Omental fat pad (tissue), 4 donors: Measurements from ENCODE around the gene EPB41L3. TPM values are rescaled to one million over a fixed set of nuclear protein-coding genes. Genes with fewer than 3 reads are reported as not detected.
A peak's percentile ranks its signal among the peaks of the same experiment; 100 is the strongest.

ENCODE experiments used
- ATAC-seq: fragments of 150-250 bp; one replicate; pipeline ENCODE4 v1.9.1; 2016; ENCODE audit warnings: mild to moderate bottlenecking, moderate library complexity; ENCODE audit not compliant: low FRiP score
- DNase-seq: peaks from one replicate; pipeline ENCODE4 v3.0.0-alpha.2; 2019; ENCODE audit warnings: low spot score
- CTCF ChIP-seq, 3 donors: fragments of 450-650 bp; IDR thresholded peaks; one replicate each; pipeline ENCODE4 v1.5.1; 2016 to 2017; ENCODE audit warnings: antibody characterized with exemption in 3 of 3, mild to moderate bottlenecking in 3 of 3, moderate library complexity in 2 of 3
- total RNA-seq, 4 donors: library from RNA; depleted of rRNA; stranded (reverse); fragments of >200 nt; gene quantifications; one replicate each; pipeline ENCODE4 v1.1.0, GENCODE V29; 2016

Gene EPB41L3
- total RNA-seq: 100 to 1,000 TPM; 138 to 319 (median 184) TPM

GRCh38 chr18:5543773-5544389 lies at the start of gene EPB41L3:
TSS of gene EPB41L3 (minus strand) at chr18:5543997. CDS start at chr18:5489183, 54,814 bp downstream.
- peak; percentile 78 for ATAC-seq
- DNase-seq: no peak
- no peak for TF ChIP-seq CTCF (IDR thresholded peaks at IDR 0.05)

- DNase-seq: no peak
- ATAC-seq: no peak
- no peak for TF ChIP-seq CTCF (IDR thresholded peaks at IDR 0.05)
Measured at GRCh38 chr18:5588529-5588928, 44.7 kb upstream of the EPB41L3 start.

DNA sequence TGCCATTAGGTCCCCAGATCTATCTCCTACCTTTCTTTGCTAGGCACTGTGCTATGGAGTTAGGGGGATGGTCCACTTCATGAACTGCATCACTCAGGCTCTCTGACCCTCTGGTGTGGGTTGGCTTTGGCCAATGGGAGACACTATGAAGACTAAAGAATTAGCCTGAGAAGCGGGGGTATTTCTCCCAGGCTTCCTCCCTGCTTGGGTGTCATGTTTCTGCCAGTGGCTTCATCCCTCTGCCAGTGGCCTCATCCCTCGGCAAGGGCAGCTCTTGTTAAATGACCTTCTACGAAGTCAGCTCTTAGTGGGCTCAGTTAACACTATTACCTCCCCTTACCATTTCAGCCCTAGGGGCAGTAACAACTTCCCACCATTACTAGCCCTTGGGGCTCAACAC lies 41.9 kb upstream of the EPB41L3 start:
- TF ChIP-seq CTCF (IDR thresholded peaks at IDR 0.05): no peak
- ATAC-seq: no peak

GRCh38 chr18:5584746-5585417 lies 41.1 kb upstream of the EPB41L3 start:
- no peak for ATAC-seq
- TF ChIP-seq CTCF (IDR thresholded peaks at IDR 0.05): no peak
- no peak for DNase-seq

More for the DNA sequence above, 41.9 kb upstream of the EPB41L3 start:
- no peak for DNase-seq

DNA sequence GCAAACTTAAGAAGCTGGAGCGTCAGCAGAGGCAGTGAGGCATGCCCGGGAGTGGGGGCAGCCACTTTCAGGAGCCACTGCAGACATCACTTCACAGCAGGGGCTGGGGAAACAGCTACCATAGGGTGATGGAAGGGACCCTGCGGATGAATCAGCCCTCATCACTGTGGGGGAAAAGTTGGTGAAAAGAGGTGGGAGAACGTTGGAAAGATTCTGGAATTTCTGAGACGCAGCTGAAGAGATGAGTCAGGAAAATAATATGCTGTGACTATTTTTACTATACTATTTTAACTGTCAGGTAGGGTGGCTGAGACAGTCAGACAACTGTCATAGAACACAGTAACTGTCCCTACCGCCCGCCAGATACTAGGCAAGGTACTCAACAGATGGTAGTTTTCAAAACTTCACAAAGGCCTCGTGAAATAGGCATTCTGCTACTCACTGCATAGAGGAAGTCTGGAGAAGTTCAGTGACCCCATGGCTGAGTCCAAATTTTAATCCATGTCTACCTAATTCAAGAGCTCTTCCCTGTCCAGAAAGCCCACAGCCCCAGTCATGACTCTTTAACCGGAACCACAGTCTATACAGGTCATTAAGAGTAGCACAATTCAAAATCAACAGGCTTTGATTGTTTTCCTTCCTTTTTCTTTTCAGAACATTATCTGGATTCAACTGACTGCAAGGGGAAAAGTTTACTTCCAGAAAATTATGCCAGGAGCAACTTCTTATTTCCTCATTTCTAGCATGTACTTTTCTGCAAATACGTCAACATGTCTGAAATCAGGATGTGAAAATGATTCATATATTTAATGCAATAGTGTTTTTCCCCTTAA lies 39.3 kb upstream of the EPB41L3 start:
- ATAC-seq: peak; percentile 59
- no peak for TF ChIP-seq CTCF (IDR thresholded peaks at IDR 0.05)
- no peak for DNase-seq

- DNase-seq (no peak), ATAC-seq (no peak)
- TF ChIP-seq CTCF (IDR thresholded peaks at IDR 0.05): no peak
Measured at GRCh38 chr18:5582076-5582475, 38.3 kb upstream of the EPB41L3 start.
